HG03280 (cell line): ENCODE results near the gene TMEM63B.
"Not testable (repeated sequence)": the region's sequence is repeated elsewhere in the genome, so short reads cannot be mapped to it uniquely, and the experiment has no call there.

Experiments used
- ATAC-seq: cut with Tn5 transposase; IDR thresholded peaks from one replicate; pipeline ENCODE4 v1.9.1; 2021; ENCODE audit warnings: mild to moderate bottlenecking, moderate library complexity; ENCODE audit not compliant: unreplicated experiment

Gene TMEM63B

GRCh38 chr6:44189257-44189656 is 61.9 kb downstream of the TMEM63B start:
- ATAC-seq, result no peak

DNA sequence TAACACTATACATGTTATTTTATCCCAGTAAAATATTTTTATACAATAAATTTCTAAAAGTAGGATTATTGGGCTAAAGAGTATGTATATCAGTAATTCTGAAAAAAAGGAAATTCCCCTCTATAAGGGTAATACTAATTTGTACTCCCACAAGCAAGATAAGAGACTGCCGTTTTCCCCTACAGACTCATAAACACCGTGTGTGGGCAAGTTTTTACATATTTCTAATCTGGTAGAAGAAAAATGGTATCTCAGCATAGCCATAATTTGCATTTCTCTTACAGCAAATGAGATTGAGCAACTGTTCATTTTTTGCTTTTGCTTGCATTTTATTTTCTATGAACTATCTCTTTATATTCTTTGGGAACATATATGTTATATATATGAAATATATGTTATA is 63.4 kb downstream of the TMEM63B start:
- peak; percentile 73 for ATAC-seq

GRCh38 chr6:44192428-44193041 is 65.2 kb downstream of the TMEM63B start:
- no peak for ATAC-seq

GRCh38 chr6:44193307-44193910 is 66.1 kb downstream of the TMEM63B start:
- ATAC-seq, result no peak

DNA sequence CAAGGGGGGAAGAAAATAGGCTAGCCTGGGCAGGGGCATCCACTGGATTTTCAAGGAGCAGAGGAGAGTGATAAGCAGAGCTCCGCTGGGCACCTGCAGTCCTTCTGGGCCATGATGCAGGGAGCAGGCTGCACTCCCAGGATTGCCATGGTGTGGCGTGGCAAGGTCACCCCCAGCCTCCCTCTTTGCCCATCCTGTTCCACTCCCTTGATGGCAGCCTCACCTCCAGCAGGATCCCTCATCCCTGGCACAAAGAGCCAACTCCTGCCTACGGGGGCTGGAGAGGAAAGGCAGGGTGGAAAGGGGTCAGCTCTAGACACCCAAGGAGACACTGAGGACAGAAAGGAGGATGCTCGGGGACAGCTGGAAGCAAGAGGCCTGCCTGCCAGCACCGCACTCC is 67.0 kb downstream of the TMEM63B start:
- ATAC-seq, result no peak

- ATAC-seq, result not testable (repeated sequence)
These were observed 69.0 kb downstream of the TMEM63B start for GRCh38 chr6:44196351-44196750.

DNA sequence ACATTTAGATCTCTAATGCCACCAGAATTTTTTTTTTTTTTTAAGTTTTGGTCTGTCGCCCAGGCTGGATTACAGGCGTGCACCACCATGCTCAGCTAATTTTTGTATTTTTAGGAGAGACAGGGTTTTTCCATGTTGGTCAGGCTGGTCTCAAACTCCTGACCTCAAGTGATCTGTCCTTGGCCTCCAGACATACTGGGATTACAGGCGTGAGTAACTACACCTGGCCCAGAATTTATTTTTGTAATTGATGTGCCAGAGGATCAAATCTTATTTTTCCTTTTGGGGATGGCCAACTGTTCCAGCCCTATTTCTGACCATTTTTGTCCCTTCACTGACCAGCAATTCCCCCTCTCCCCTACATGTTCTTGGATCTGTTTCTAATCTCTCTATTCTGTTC is 71.3 kb downstream of the TMEM63B start:
- ATAC-seq, result no peak

DNA sequence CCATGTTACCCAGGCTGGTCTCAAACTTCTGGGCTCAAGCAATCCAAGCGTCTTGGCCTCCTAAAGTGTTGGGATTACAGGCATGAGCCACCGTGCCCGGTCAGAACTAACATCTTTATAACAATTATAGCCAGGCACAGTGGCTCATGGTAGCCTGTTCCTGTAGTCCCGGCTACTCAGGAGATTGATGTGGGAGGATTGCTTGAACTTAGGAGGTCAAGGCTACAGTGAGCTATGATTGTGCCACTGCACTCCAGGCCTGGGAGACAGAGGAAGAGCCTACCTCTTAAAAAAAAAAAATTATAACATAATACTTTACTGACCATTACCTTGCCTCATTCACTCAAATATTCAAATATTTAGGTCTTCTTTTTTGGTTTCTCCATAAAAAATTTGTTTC is 72.5 kb downstream of the TMEM63B start:
- ATAC-seq, result no peak

DNA sequence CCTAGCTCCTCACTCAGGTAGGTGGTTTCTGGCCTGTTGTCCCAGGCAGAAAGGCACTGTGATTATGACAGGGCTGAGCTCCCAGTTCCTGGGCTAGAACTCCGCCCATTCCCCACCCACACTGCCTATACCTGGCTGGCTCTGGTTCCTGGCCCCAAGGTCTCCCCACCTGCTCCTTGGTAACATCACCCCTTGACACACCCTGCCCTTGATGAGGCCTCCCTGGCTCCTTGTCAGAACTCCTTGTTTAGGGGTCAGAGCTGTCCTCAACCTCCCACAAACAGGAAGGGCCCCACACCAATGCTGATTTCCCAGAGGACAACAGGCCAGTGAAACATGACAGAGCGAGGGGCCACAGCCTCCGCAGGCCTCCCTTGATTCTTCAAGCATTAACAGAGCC is 73.8 kb downstream of the TMEM63B start:
- ATAC-seq, result no peak

- ATAC-seq, result no peak
These were observed 74.4 kb downstream of the TMEM63B start for GRCh38 chr6:44201638-44202303.

- no peak for ATAC-seq
These were observed 75.1 kb downstream of the TMEM63B start for GRCh38 chr6:44202332-44202971.

- no peak for ATAC-seq
These were observed 75.8 kb downstream of the TMEM63B start for GRCh38 chr6:44202972-44203750.

DNA sequence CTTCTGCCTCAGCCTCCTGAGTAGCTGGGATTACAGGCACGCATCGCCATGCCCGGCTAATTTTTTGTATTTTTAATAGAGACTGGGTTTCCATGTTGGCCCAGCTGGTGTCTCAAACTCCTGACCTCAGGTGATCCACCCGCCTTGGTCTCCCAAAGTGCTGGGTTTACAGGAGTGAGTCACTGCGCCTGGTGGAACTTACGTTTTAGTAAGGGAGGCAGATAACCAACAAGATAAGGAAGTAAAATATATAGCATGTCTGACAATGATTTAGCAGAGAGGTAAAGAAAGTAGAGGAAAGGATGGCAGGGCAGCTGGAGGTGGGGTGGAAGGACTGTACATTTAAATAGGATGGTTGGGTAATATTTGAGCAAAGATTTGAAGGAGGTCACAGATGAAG is 76.6 kb downstream of the TMEM63B start:
- no peak for ATAC-seq
